ENCODE results near the gene FBXO34.
"Not testable (repeated sequence)": the region's sequence is repeated elsewhere in the genome, so short reads cannot be mapped to it uniquely, and the experiment has no call there.

Gene FBXO34

DNA sequence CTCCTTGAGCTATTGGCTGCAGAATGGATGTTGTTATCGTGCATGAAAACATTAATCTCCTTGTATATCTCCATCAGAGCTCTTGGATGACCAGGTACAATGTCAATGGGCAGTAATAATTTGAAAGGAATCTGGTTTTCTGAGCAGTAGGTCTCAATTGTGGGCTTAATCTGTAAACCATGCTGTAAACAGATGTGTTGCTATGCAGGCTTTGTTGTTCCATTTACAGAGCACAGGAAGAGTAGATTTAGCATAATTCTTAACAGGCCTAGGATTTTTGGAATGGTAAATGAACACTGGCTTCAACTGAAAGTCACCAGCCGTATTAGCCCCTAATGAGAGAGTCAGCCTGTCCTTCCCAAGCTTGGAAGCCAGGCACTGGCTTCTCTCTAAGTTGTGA is 90.0 kb downstream of the FBXO34 start:
- peaks cover 3% of the 10 kb centered on the region for H3K36me3 Mint-ChIP-seq (ENCODE audit: insufficient read depth)
- no peak overlapping the region for H3K4me3 Mint-ChIP-seq
- H3K4me1 Mint-ChIP-seq, result no peaks in the 10 kb centered on the region
- H3K27ac Mint-ChIP-seq (ENCODE audit: low read depth), result no peak overlapping the region
- no peaks in the 10 kb centered on the region for H3K27me3 Mint-ChIP-seq
- H3K9me3 Mint-ChIP-seq, result no peaks in the 10 kb centered on the region
- no peak for ATAC-seq (replicated peaks; ENCODE audit: extremely low read depth, poor library complexity, severe bottlenecking)
- DNase-seq (ENCODE audit: low spot score in 2 of 2), result no peak

GRCh38 chr14:55366271-55366670 is 95.0 kb downstream of the FBXO34 start:
- H3K36me3 Mint-ChIP-seq (ENCODE audit: insufficient read depth), result peaks cover 17% of the 10 kb centered on the region

DNA sequence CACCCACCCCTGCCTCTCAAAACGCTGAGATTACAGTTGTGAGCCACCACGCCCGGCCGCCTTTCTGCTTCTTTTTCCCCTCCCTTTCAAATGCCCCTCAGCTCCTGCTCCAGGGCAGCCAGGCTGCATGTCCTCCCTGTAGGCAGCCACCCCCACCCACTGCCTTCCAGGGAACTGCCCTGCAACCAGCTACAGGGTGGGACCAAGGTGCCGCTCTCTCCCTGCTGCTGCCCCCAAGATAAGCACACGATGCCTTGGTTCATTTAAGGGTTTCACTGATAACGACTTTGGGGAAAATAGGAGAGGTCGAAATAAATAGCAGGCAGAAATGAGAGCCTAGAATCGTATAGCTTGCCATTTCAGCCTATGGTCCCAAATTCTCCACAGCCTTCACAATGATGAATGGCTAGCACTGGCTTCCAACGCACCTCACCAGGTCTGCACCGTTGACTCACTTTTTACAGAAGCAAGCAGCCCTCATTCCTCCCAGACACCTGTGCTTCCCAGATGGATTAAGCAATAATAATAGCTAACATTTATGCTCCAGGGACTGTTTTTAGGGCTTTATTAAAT is 99.7 kb downstream of the FBXO34 start:
- Mint-ChIP-seq H3K9me3 (no peaks in the 10 kb centered on the region), H3K4me1 (peaks cover 20% of the 10 kb centered on the region), H3K27ac (ENCODE audit: low read depth) (no peak overlapping the region), H3K27me3 (no peaks in the 10 kb centered on the region), H3K36me3 (ENCODE audit: insufficient read depth) (peaks cover 27% of the 10 kb centered on the region), H3K4me3 (no peak overlapping the region)
- no peak for DNase-seq (ENCODE audit: low spot score in 2 of 2)
- ATAC-seq (replicated peaks; ENCODE audit: extremely low read depth, poor library complexity, severe bottlenecking), result no peak

More at GRCh38 chr14:55366271-55366670, 95.0 kb downstream of the FBXO34 start:
- Mint-ChIP-seq H3K27me3 (no peaks in the 10 kb centered on the region), H3K4me1 (no peaks in the 10 kb centered on the region), H3K4me3 (no peak overlapping the region), H3K9me3 (no peaks in the 10 kb centered on the region), H3K27ac (ENCODE audit: low read depth) (no peak overlapping the region)
- no peak for ATAC-seq (replicated peaks; ENCODE audit: extremely low read depth, poor library complexity, severe bottlenecking)
- no peak for DNase-seq (ENCODE audit: low spot score in 2 of 2)

- DNase-seq (ENCODE audit: low spot score in 2 of 2), result no peak
- Mint-ChIP-seq H3K27ac (ENCODE audit: low read depth) (peak overlapping the region; percentile 89), H3K36me3 (ENCODE audit: insufficient read depth) (peaks cover 29% of the 10 kb centered on the region), H3K27me3 (no peaks in the 10 kb centered on the region), H3K4me1 (peaks cover 25% of the 10 kb centered on the region), H3K9me3 (no peaks in the 10 kb centered on the region), H3K4me3 (no peak overlapping the region)
- no peak for ATAC-seq (replicated peaks; ENCODE audit: extremely low read depth, poor library complexity, severe bottlenecking)
These were observed 101.2 kb downstream of the FBXO34 start for GRCh38 chr14:55372423-55372822.

DNA sequence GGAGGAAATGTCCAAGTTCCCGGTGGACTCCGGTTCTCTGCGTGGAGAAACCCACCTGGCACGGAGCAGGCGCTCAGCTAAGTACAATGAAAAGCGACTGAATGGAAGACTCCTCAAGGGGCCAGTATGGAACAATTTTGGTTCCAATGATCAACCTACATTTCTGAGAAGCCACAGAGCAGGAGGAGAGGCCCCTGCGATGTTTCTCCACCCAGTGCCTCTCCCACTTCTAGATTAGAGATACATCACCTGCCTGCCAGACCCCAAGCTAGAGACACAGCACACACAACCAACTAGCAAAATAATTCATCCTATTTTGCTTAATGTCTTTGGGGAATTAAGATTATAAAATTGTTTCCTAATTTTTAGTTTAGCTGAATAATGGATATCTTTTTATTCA is 101.6 kb downstream of the FBXO34 start:
- Mint-ChIP-seq H3K27ac (ENCODE audit: low read depth) (peak overlapping the region; percentile 89), H3K9me3 (no peaks in the 10 kb centered on the region), H3K36me3 (ENCODE audit: insufficient read depth) (peaks cover 29% of the 10 kb centered on the region), H3K4me3 (no peak overlapping the region), H3K4me1 (peaks cover 25% of the 10 kb centered on the region), H3K27me3 (no peaks in the 10 kb centered on the region)
- no peak for DNase-seq (ENCODE audit: low spot score in 2 of 2)
- no peak for ATAC-seq (replicated peaks; ENCODE audit: extremely low read depth, poor library complexity, severe bottlenecking)

GRCh38 chr14:55373784-55374705 is 102.8 kb downstream of the FBXO34 start:
- Mint-ChIP-seq H3K27me3 (no peaks in the 10 kb centered on the region), H3K27ac (ENCODE audit: low read depth) (peak overlapping the region; percentile 89), H3K4me3 (peak overlapping the region; percentile 29), H3K4me1 (peaks cover 25% of the 10 kb centered on the region), H3K9me3 (no peaks in the 10 kb centered on the region), H3K36me3 (ENCODE audit: insufficient read depth) (peaks cover 34% of the 10 kb centered on the region)
- ATAC-seq (replicated peaks; ENCODE audit: extremely low read depth, poor library complexity, severe bottlenecking), result peak; percentile 93
- no peak for DNase-seq (ENCODE audit: low spot score in 2 of 2)

DNA sequence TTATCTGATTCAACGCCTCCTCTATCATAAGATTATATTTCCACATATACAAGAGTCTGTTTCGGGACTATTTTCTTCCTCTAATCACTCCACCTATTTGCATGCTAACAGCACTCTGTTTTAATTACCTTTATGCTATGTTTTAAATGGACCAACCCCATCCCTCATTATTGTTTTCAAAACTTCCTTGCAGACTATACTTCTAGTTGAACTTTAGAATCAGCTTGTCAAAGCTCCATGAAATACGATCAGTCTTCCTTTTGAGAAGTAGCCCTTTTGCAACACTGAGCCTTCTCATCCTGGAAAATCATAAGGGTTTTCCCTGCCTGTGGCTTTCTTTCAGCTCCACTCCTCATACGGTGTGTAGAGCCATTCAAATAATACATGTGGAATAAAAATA is 103.5 kb downstream of the FBXO34 start:
- H3K9me3 Mint-ChIP-seq, result no peaks in the 10 kb centered on the region
- peak overlapping the region; percentile 29 for H3K4me3 Mint-ChIP-seq
- peaks cover 36% of the 10 kb centered on the region for H3K36me3 Mint-ChIP-seq (ENCODE audit: insufficient read depth)
- peak overlapping the region; percentile 89 for H3K27ac Mint-ChIP-seq (ENCODE audit: low read depth)
- DNase-seq (ENCODE audit: low spot score in 2 of 2) (no peak), ATAC-seq (replicated peaks; ENCODE audit: extremely low read depth, poor library complexity, severe bottlenecking) (no peak)
- peaks cover 25% of the 10 kb centered on the region for H3K4me1 Mint-ChIP-seq
- H3K27me3 Mint-ChIP-seq, result no peaks in the 10 kb centered on the region

DNA sequence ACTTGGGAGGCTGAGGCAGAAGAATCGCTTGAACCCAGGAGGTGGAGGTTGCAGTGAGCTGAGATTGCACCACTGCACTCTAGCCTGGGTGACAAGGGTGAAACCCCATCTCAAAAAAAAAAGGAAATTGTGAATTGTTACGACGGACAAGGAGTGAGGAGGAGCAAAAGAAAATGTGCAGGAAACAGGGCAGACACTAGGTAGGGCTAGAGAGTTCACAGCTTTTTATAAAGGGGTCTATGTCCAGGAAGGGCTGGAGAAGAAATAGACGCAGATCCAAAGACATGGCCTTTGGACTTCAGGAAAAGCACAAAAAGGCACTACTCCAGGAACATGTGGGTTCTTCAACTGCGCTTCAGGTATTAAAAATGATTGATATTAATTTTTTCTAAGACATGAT is 106.0 kb downstream of the FBXO34 start:
- peaks cover 51% of the 10 kb centered on the region for H3K36me3 Mint-ChIP-seq (ENCODE audit: insufficient read depth)
- H3K9me3 Mint-ChIP-seq, result no peaks in the 10 kb centered on the region
- no peaks in the 10 kb centered on the region for H3K27me3 Mint-ChIP-seq
- no peak overlapping the region for H3K4me3 Mint-ChIP-seq
- DNase-seq (ENCODE audit: low spot score in 2 of 2) (no peak), ATAC-seq (replicated peaks; ENCODE audit: extremely low read depth, poor library complexity, severe bottlenecking) (no peak)
- peaks cover 25% of the 10 kb centered on the region for H3K4me1 Mint-ChIP-seq
- peak overlapping the region; percentile 67 for H3K27ac Mint-ChIP-seq (ENCODE audit: low read depth)

GRCh38 chr14:55381040-55381439 is 109.8 kb downstream of the FBXO34 start:
- Mint-ChIP-seq H3K4me1 (peaks cover 8% of the 10 kb centered on the region), H3K36me3 (ENCODE audit: insufficient read depth) (peaks cover 48% of the 10 kb centered on the region), H3K9me3 (no peaks in the 10 kb centered on the region), H3K4me3 (no peak overlapping the region), H3K27me3 (no peaks in the 10 kb centered on the region), H3K27ac (ENCODE audit: low read depth) (no peak overlapping the region)
- ATAC-seq (replicated peaks; ENCODE audit: extremely low read depth, poor library complexity, severe bottlenecking) (no peak), DNase-seq (ENCODE audit: low spot score in 2 of 2) (no peak)

GRCh38 chr14:55381561-55381960 is 110.3 kb downstream of the FBXO34 start:
- no peak for ATAC-seq (replicated peaks; ENCODE audit: extremely low read depth, poor library complexity, severe bottlenecking)
- Mint-ChIP-seq H3K27me3 (no peaks in the 10 kb centered on the region), H3K36me3 (ENCODE audit: insufficient read depth) (peaks cover 46% of the 10 kb centered on the region), H3K4me1 (peaks cover 8% of the 10 kb centered on the region), H3K9me3 (no peaks in the 10 kb centered on the region), H3K27ac (ENCODE audit: low read depth) (no peak overlapping the region), H3K4me3 (no peak overlapping the region)
- DNase-seq (ENCODE audit: low spot score in 2 of 2), result no peak

- Mint-ChIP-seq H3K27me3 (no peaks in the 10 kb centered on the region), H3K9me3 (no peaks in the 10 kb centered on the region), H3K4me1 (peaks cover 12% of the 10 kb centered on the region), H3K4me3 (no peak overlapping the region), H3K36me3 (ENCODE audit: insufficient read depth) (peaks cover 42% of the 10 kb centered on the region), H3K27ac (ENCODE audit: low read depth) (no peak overlapping the region)
- ATAC-seq (replicated peaks; ENCODE audit: extremely low read depth, poor library complexity, severe bottlenecking), result no peak
- DNase-seq (ENCODE audit: low spot score in 2 of 2), result no peak
These were observed 111.3 kb downstream of the FBXO34 start for GRCh38 chr14:55382483-55382882.

DNA sequence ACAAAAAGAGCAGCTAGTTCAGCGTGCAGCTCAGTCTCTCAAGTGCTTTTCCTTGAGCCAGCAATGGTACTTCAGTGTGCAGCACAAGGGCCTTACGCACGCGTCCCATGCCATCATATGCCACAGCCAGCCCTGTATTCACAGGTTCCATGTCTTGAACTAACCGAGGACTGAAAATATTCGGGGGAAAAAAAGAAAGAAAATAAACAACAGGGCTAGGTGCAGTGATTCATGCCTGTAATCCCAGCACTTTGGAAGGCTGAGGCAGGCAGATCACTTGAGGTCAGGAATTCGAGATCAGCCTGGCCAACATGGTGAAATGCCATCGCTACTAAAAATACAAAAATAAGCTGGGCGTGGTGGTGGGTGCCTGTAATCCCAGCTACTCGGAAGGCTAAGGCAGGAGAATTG is 111.8 kb downstream of the FBXO34 start:
- not testable (repeated sequence) for H3K27me3 Mint-ChIP-seq; H3K27ac Mint-ChIP-seq (ENCODE audit: low read depth); H3K4me3 Mint-ChIP-seq; ATAC-seq (replicated peaks; ENCODE audit: extremely low read depth, poor library complexity, severe bottlenecking); DNase-seq (ENCODE audit: low spot score in 2 of 2); H3K9me3 Mint-ChIP-seq
- peaks cover 12% of the 10 kb centered on the region for H3K4me1 Mint-ChIP-seq
- H3K36me3 Mint-ChIP-seq (ENCODE audit: insufficient read depth), result peaks cover 45% of the 10 kb centered on the region

- Mint-ChIP-seq H3K27me3 (no peaks in the 10 kb centered on the region), H3K4me3 (no peak overlapping the region), H3K4me1 (peaks cover 12% of the 10 kb centered on the region), H3K27ac (ENCODE audit: low read depth) (no peak overlapping the region), H3K9me3 (no peaks in the 10 kb centered on the region), H3K36me3 (ENCODE audit: insufficient read depth) (peaks cover 45% of the 10 kb centered on the region)
- no peak for ATAC-seq (replicated peaks; ENCODE audit: extremely low read depth, poor library complexity, severe bottlenecking)
- DNase-seq (ENCODE audit: low spot score in 2 of 2), result no peak
These were observed 112.4 kb downstream of the FBXO34 start for GRCh38 chr14:55383541-55384140.

Data from central memory CD8-positive, alpha-beta T cell (primary cell).